MCF 10A (cell line): ENCODE measurements around the gene LRRK1. TPM values are rescaled to one million over a fixed set of nuclear protein-coding genes. Genes with fewer than 3 reads are reported as not detected.

Source experiments
- BruUV-seq: library from RNA; stranded (reverse); fragments of 400-500 nt; replicated peaks from 2 replicates; lab custom pipeline; 2021; lab: Mats Ljungman, UMichigan
- CTCF ChIA-PET: fragments of 300-600 bp; sonication (Branson Sonifier 250); formaldehyde crosslinking; extraction: SDS; loops from one replicate; lab custom pipeline; 2021; ENCODE audit warnings: antibody characterized with exemption, inconsistent platforms; lab: Yijun Ruan, JAX
- POLR2A ChIA-PET: fragments of 300-600, 350-650 bp; sonication (Branson Sonifier 250); formaldehyde crosslinking; extraction: SDS; loops from one replicate; lab custom pipeline; 2020; ENCODE audit warnings: antibody characterized with exemption, inconsistent platforms; lab: Yijun Ruan, JAX
- DNase-seq: peaks from one replicate; pipeline ENCODE4 v3.0.0-alpha.2; 2018; ENCODE audit not compliant: unreplicated experiment
- H3K27ac Mint-ChIP-seq: one replicate; pipeline ENCODE4 v1.8.0; 2022; ENCODE audit warnings: mild to moderate bottlenecking, low read depth, mixed read lengths; ENCODE audit not compliant: unreplicated experiment
- H3K27me3 Mint-ChIP-seq: one replicate; pipeline ENCODE4 v1.8.0; 2022; ENCODE audit warnings: mixed read lengths; ENCODE audit not compliant: insufficient read depth, unreplicated experiment
- H3K36me3 Mint-ChIP-seq: one replicate; pipeline ENCODE4 v1.8.0; 2022; ENCODE audit warnings: mild to moderate bottlenecking, moderate library complexity, mixed read lengths; ENCODE audit not compliant: insufficient read depth, unreplicated experiment
- H3K4me1 Mint-ChIP-seq: one replicate; pipeline ENCODE4 v1.8.0; 2022; ENCODE audit warnings: mixed read lengths; ENCODE audit not compliant: insufficient read depth, unreplicated experiment
- H3K4me3 Mint-ChIP-seq: one replicate; pipeline ENCODE4 v1.8.0; 2022; ENCODE audit warnings: mild to moderate bottlenecking, moderate library complexity, mixed read lengths; ENCODE audit not compliant: unreplicated experiment
- H3K9me3 Mint-ChIP-seq: one replicate; pipeline ENCODE4 v1.8.0; 2022; ENCODE audit warnings: mixed read lengths; ENCODE audit not compliant: unreplicated experiment
- CTCF ChIP-seq: fragments of 200-600 bp; IDR thresholded peaks from one replicate; pipeline ENCODE4 v1.8.0; 2022; ENCODE audit warnings: antibody characterized with exemption, mild to moderate bottlenecking; ENCODE audit not compliant: unreplicated experiment
- intact Hi-C: fragments of 100-400 bp; cut with micrococcal nuclease; formaldehyde crosslinking; loops from 2 replicates; pipeline ENCODE4 v1.14.1; 2022
- total RNA-seq: library from RNA; stranded (reverse); gene quantifications from 2 replicates; pipeline ENCODE4 v1.2.3, GENCODE V29; 2022

Gene LRRK1
- total RNA-seq, 1 experiment from 2014 or later: 15.4 TPM

GRCh38 chr15:101068961-101069653 is 149.9 kb downstream of the LRRK1 start:
- intact Hi-C loops: no loop called here
- peaks cover 12% of the 10 kb centered on the region for H3K36me3 Mint-ChIP-seq
- no peaks in the 10 kb centered on the region for H3K9me3 Mint-ChIP-seq
- ChIA-PET CTCF (interaction anchor here (0.7 kb wide), 1 partner anchor 14 kb away, joined by 4 read pairs; no protein-coding TSS in a partner anchor), POLR2A (interaction anchor here (1.2 kb wide), 1 partner anchor 48 kb away, joined by 3 read pairs; no protein-coding TSS in a partner anchor)
- no peak overlapping the region for H3K4me3 Mint-ChIP-seq
- H3K27ac Mint-ChIP-seq: peak overlapping the region; percentile 12
- no peaks in the 10 kb centered on the region for H3K27me3 Mint-ChIP-seq
- peak; percentile 53 for DNase-seq
- TF ChIP-seq CTCF: no peak
- peaks cover 11% of the 10 kb centered on the region for H3K4me1 Mint-ChIP-seq
- no TSS peak for BruUV-seq

GRCh38 chr15:101069654-101069973 is 150.5 kb downstream of the LRRK1 start:
- intact Hi-C loops: no loop called here
- H3K36me3 Mint-ChIP-seq: peaks cover 7% of the 10 kb centered on the region
- CTCF ChIA-PET: interaction anchor here (0.6 to 0.7 kb wide), 4 partner anchors 15 to 411 kb away, joined by 3 to 4 read pairs (median 4); no protein-coding TSS in a partner anchor

GRCh38 chr15:101070024-101070423 is 150.9 kb downstream of the LRRK1 start:
- no peak for TF ChIP-seq CTCF
- ChIA-PET POLR2A (interaction anchor here (1.2 kb wide), 1 partner anchor 49 kb away, joined by 3 read pairs; no protein-coding TSS in a partner anchor), CTCF (interaction anchor here (0.6 to 0.8 kb wide), 5 partner anchors 15 to 410 kb away, joined by 3 to 4 read pairs (median 4); no protein-coding TSS in a partner anchor)
- no peaks in the 10 kb centered on the region for H3K9me3 Mint-ChIP-seq
- no peak for DNase-seq
- H3K36me3 Mint-ChIP-seq: peaks cover 7% of the 10 kb centered on the region
- H3K27ac Mint-ChIP-seq: peak overlapping the region; percentile 95
- H3K4me3 Mint-ChIP-seq: no peak overlapping the region
- intact Hi-C loops: no loop called here
- H3K4me1 Mint-ChIP-seq: peaks cover 11% of the 10 kb centered on the region
- H3K27me3 Mint-ChIP-seq: no peaks in the 10 kb centered on the region
- no TSS peak for BruUV-seq

More at GRCh38 chr15:101069654-101069973, 150.5 kb downstream of the LRRK1 start:
- Mint-ChIP-seq H3K27me3 (no peaks in the 10 kb centered on the region), H3K9me3 (no peaks in the 10 kb centered on the region), H3K27ac (peak overlapping the region; percentile 12), H3K4me3 (no peak overlapping the region), H3K4me1 (peaks cover 11% of the 10 kb centered on the region)
- no TSS peak for BruUV-seq
- POLR2A ChIA-PET: interaction anchor here (1.2 kb wide), 1 partner anchor 48 kb away, joined by 3 read pairs; no protein-coding TSS in a partner anchor
- no peak for DNase-seq
- no peak for TF ChIP-seq CTCF

- Mint-ChIP-seq H3K9me3 (no peaks in the 10 kb centered on the region), H3K4me1 (peaks cover 13% of the 10 kb centered on the region), H3K4me3 (peak overlapping the region; percentile 22), H3K36me3 (peaks cover 7% of the 10 kb centered on the region), H3K27ac (peak overlapping the region; percentile 95), H3K27me3 (no peaks in the 10 kb centered on the region)
- ChIA-PET POLR2A (interaction anchor here (0.7 kb wide), 1 partner anchor 124 kb away, joined by 6 read pairs; no protein-coding TSS in a partner anchor), CTCF (interaction anchor here (0.6 to 0.9 kb wide), 5 partner anchors 17 to 723 kb away, joined by 3 to 4 read pairs (median 3); no protein-coding TSS in a partner anchor)
- peak; percentile 79 for DNase-seq
- no peak for TF ChIP-seq CTCF
- intact Hi-C loops: no loop called here
- no TSS peak for BruUV-seq
Measured at GRCh38 chr15:101070502-101071273, 151.5 kb downstream of the LRRK1 start.
